ENCODE results near the gene NXPE3. TPM values are rescaled to one million over a fixed set of nuclear protein-coding genes. Genes with fewer than 3 reads are reported as not detected.
"Not testable (repeated sequence)": the region's sequence is repeated elsewhere in the genome, so short reads cannot be mapped to it uniquely, and the experiment has no call there.

Gene NXPE3
- 17.1 TPM for total RNA-seq

DNA sequence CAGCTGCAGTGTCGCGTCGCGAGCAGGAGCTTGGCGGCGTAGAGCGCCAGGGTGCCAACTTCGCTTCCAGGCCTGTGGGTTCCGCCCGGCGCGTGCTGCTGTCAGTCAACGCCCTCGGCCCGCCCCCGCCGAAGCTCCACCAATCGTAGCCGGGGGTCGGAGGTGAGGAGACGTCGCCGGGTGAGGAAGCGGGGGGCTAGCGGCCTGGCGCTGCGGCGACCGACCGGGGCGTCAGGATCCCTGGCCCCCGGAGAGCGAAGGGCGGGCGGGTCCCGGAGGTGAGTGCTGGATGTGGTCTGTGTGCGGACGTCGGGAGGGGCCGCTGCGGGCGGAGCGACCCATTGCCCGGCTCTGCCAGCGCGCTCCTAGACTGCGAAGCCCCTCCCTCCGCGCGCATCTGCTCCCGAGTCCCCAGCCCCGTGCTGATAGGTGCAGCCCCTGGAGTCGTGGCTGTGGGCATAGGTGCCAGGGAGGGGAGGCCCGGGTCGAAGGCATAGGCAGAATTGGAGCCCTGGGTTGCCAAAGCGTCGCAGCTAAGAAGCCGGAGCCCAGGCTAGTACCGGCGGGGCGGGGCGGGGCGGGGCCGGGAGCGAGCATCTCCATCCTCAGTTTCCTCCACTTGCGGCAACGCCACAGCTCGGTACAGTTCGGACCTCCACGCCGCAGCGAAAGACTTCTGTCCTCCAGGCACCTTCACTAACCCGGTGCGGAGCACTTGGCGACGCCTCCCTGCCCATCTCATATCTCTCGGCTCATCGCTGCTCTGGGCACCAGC is at the start of gene NXPE3:
TSS of gene NXPE3 (plus strand) at position 165 of the 775 bp plus-strand sequence. CDS start 6,386 bp downstream, outside the sequence.
- DNase-seq (ENCODE audit: low spot score in 2 of 2), result peak; percentile 82 to 86
- FAIRE-seq, result no peak

GRCh38 chr3:101729586-101729985 is 49.4 kb upstream of the NXPE3 start:
- FAIRE-seq, result no peak

GRCh38 chr3:101730839-101731238 is 48.2 kb upstream of the NXPE3 start:
- DNase-seq (ENCODE audit: low spot score in 2 of 2) (no peak), FAIRE-seq (no peak)

More at GRCh38 chr3:101729586-101729985, 49.4 kb upstream of the NXPE3 start:
- no peak for DNase-seq (ENCODE audit: low spot score in 2 of 2)

DNA sequence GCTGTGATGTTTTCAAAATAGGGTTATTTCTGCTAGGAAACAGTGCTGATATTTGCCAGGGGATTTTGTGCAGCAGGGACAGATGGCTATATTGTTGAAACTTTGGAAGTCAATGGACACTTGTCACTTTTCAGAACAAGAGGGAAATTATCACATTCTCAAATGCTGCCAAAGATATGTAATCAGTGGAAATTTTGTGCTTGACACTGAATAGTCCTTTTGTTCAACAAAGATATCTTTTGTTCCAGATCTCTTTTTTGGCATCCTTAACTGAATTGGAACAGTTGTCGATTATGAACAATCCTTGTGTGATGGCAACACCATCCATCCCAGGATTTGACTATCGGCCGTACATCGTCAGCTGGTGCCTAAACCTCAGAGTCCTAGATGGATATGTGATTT is 46.8 kb upstream of the NXPE3 start:
- DNase-seq (ENCODE audit: low spot score in 2 of 2) (peak in 1 of 2 donors; percentile 41), FAIRE-seq (peak; percentile 99)

- DNase-seq (ENCODE audit: low spot score in 2 of 2) (no peak), FAIRE-seq (no peak)
Observed at GRCh38 chr3:101735833-101736232, 43.2 kb upstream of the NXPE3 start.

DNA sequence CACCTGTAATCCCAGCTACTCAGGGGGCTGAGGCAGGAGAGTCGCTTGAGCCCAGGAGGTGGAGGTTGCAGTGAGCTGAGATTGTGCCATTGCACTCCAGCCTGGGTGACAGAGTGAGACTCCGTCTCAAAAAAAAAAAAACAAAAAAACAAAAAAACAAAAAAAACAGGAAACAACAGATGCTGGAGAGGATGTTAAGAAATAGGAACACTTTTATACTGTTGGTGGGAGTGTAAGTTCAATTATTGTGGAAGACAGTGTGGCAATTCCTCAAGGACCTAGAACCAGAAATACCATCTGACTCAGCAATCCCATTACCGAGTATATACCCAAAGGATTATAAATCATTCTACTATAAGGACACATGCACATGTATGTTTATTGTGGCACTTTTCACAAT is 37.1 kb upstream of the NXPE3 start:
- FAIRE-seq; DNase-seq (ENCODE audit: low spot score in 2 of 2): not testable (repeated sequence)

- DNase-seq (ENCODE audit: low spot score in 2 of 2), result no peak
- no peak for FAIRE-seq
Observed at GRCh38 chr3:101744811-101745210, 34.2 kb upstream of the NXPE3 start.

GRCh38 chr3:101745934-101746333 is 33.1 kb upstream of the NXPE3 start:
- not testable (repeated sequence) for FAIRE-seq; DNase-seq (ENCODE audit: low spot score in 2 of 2)

- not testable (repeated sequence) for DNase-seq (ENCODE audit: low spot score in 2 of 2); FAIRE-seq
Observed at GRCh38 chr3:101753386-101754113, 25.5 kb upstream of the NXPE3 start.

GRCh38 chr3:101758224-101758623 is 20.8 kb upstream of the NXPE3 start:
- DNase-seq (ENCODE audit: low spot score in 2 of 2), result no peak
- FAIRE-seq, result no peak

- FAIRE-seq, result peak; percentile 63
- DNase-seq (ENCODE audit: low spot score in 2 of 2), result no peak
Observed at GRCh38 chr3:101762041-101762646, 16.9 kb upstream of the NXPE3 start.

GRCh38 chr3:101777745-101778281 is 1.2 kb upstream of the NXPE3 start:
- FAIRE-seq; DNase-seq (ENCODE audit: low spot score in 2 of 2): not testable (repeated sequence)

GRCh38 chr3:101778385-101779046 is 495 bp upstream of the NXPE3 start:
- DNase-seq (ENCODE audit: low spot score in 2 of 2) (peak in 1 of 2 donors; percentile 10), FAIRE-seq (no peak)

DNA sequence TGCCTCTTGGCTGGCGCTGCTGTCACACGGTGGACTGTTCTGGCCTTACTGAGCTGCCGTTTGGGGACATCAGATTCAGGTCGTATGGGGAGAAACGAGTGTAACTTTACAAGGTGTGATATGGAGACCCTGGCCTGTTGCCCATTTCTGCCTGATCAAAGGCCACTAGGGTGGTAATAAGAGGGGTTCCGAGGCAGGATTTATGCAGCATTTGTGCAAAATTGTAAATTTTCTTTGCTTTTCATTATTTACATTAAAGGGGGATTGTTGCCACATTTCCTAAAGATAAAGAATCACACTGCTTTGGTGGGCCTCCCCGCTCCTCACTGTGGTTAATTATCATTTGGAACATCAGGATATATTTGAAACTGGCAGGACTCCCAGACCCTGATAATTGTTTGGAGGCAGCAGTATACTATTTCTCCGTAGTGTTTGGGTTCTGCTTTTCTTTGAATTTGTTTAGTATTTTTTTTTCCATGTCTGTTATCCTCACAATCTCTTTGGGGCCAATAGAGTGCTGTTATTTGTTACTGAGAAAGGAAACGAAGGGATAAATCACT is 891 bp downstream of the NXPE3 start:
- no peak for FAIRE-seq
- no peak for DNase-seq (ENCODE audit: low spot score in 2 of 2)

- no peak for FAIRE-seq
- DNase-seq (ENCODE audit: low spot score in 2 of 2), result peak in 1 of 2 donors; percentile 22
Observed at GRCh38 chr3:101780661-101781060, 1.6 kb downstream of the NXPE3 start.

DNA sequence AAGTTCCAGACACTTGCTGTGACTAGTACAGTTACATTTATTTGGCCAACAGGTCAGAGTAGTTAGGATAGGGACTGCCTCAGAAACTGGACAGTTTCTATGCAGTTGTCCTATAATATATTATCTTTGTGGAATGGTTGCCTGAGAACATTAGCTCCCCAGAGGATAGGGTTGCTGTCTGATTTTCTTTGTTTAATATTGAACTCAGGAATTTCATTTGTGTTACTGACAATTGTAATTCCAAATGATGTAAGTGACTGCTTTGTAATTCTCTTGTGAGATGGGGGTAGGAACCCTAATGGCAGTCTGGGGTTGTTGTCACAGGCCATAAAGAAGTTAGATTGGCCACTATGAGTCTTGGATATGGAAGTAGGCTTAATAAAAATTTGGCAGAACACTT is 2.2 kb downstream of the NXPE3 start:
- DNase-seq (ENCODE audit: low spot score in 2 of 2), result no peak

GRCh38 chr3:101784855-101785613 is 6.0 kb downstream of the NXPE3 start:
- DNase-seq (ENCODE audit: low spot score in 2 of 2) (no peak), FAIRE-seq (no peak)

More for the DNA sequence above, 2.2 kb downstream of the NXPE3 start:
- FAIRE-seq, result no peak

DNA sequence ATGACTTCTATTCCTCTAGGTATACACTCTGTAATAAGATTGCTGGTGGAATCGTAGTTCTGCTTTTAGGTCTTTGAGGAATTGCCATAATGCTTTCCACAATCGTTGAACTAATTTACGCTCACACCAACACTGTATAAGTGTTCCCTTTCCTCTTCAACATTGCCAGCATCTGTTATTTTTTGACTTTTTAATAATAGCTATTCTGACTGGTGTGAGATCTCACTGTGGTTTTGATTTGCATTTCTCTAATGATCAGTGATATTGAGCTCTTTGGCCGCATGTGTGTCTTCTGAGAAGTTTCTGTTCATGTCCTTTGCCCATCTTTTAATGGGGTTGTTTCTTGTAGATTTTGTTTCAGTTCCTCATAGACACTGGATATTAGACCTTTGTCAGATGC is 12.8 kb downstream of the NXPE3 start:
- DNase-seq (ENCODE audit: low spot score in 2 of 2), result no peak
- FAIRE-seq, result no peak

- DNase-seq (ENCODE audit: low spot score in 2 of 2), result no peak
- FAIRE-seq, result no peak
Observed at GRCh38 chr3:101796077-101796680, 17.2 kb downstream of the NXPE3 start.
